ENCODE data around the gene DDRGK1.
"Not testable (repeated sequence)": the region's sequence is repeated elsewhere in the genome, so short reads cannot be mapped to it uniquely, and the experiment has no call there.

Gene DDRGK1

DNA sequence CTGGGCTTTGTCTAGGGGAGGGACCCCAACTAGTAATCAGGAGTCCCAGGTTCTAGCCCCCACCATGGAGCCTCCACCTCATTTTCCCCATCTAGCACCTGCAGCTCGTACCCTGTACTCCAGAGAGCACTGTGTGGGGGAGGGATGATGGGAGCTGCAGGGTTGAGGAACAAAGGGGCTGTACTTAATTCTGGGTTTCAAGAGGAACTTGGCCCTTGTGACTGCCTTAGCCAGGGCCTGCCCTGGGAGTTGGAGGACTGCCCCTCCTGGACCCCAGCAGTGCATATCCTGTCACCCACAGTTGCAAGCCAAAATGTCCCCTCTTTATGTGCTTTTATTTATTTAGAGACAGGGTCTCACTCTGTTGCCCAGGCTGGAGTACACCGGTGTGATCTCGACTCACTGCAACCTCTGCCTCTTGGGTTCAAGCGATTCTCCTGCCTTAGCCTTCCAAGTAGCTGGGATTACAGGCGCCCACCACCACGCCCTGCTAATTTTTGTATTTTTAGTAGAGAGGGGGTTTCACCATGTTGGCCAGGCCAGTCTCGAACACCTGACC lies 11.0 kb upstream of the DDRGK1 start:
- DNase-seq = not testable (repeated sequence)

DNA sequence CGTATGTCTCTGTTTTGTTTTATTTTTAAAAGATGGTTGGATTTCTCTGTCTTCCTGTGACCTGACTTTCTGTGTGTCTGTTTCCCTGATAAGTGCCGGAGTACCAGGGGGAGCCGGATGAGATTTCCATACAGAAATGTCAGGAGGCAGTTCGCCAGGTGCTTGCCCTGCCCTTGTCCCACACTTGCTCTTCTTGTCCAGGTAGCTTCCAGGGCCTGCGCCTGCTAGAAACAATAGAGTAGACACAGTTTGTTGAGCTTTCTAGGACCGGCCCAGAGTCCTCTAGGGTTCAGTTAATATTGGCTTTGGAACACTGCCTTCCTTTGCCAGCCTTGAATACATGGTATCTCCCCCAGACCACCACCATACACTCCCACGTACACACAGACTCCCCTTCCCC lies 8.7 kb upstream of the DDRGK1 start:
- DNase-seq = no peak

DNA sequence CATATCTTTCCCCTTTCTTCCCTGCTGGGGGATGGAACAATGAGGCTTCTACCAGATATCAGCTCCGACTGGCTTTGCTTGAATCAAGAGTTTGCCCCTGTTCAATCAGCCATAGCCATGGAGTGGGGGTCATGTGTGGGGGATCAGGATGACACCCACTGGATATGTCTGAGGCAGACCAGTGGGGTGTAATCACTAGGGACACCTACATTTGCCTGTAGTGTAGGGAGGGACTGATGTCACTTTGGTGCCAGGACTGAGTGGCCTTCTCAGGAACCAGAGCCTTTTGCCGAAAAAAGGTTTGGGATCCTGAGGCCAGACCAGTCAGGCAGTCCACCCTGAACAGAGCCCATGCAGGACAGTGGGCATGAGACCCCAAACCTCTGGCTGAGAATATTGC lies 5.9 kb upstream of the DDRGK1 start:
- no peak for DNase-seq

DNA sequence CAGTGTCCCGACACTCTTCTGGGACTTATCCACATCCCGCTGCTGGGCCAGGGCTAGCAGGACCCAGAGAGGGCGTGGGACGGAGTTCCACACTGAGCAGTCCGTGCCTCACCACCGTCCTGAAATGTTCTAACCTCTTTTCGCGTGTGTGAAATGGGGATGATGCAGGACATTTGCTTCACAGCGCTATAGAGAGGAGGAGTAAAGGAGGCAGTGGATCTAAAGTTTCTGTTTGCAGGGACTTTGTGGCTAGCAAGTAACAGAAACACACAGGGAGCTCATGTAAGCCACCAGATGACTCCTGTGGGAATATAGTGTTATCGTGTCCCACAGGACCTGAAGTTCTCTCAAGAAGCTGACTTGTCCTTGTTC lies 5.5 kb upstream of the DDRGK1 start:
- DNase-seq = peak in 1 of 5 experiments; percentile 15

DNA sequence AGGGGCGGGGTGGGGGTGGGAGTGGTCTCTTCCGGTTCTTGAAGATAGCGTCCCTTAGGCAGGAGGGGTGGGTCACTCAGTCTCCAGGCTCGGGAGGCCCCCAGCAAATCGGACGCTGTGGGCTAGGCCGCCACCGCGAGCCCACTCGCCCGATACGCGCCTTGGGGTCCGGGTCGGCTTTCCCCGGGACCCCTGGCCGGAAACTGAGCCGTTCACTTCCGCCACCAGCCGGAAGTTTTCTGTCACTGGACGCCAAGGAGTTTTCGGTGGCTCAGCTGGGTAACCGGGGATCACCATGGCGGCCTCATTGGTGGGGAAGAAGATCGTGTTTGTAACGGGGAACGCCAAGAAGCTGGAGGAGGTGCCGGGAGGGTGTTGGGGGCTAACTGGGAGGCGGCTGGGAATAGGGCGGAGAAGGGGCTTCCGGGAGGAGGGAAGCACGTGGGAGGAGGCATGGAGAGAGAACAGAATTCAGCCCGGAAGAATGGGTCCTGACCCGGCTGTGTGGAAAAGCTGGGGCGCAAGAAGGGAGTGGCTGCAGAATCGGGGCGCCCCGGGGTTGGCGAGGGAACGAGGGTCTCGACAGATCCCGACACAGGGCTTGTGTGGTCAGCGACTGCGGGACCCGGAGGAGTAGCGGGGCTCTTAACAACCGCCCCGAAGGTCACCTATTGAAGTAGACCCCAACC lies 4.9 kb upstream of the DDRGK1 start, which contains the start of gene ITPA:
Gene ITPA, plus strand, starts transcription at position 242 of the 689 bp plus-strand sequence. Its CDS starts 54 bp downstream, at position 296.
- peak; percentile 22 to 78 (median 48) for DNase-seq

DNA sequence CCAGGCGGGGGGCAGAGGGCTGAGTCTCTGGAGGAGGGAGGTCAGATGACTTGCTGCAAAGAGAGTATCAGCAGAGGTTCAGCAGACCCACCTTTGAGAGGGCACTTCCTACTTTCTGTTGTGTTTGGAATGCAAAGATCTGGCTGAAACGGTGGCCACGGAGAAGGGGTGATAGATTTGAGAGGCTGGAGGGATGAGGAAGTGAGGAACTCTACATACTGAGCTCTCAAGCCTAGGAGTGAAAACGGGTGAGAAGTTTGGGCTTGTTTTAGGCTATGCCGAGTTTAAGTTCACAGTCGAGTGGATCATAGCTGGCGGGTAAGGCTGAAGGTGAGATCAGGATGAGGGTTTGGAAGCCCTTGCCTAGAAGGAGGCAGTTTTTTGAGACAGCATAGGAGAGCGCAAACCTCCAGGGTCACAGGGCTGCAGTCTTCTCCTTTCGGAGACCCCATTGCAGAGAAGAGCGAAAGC lies 4.3 kb upstream of the DDRGK1 start:
- DNase-seq = no peak

DNA sequence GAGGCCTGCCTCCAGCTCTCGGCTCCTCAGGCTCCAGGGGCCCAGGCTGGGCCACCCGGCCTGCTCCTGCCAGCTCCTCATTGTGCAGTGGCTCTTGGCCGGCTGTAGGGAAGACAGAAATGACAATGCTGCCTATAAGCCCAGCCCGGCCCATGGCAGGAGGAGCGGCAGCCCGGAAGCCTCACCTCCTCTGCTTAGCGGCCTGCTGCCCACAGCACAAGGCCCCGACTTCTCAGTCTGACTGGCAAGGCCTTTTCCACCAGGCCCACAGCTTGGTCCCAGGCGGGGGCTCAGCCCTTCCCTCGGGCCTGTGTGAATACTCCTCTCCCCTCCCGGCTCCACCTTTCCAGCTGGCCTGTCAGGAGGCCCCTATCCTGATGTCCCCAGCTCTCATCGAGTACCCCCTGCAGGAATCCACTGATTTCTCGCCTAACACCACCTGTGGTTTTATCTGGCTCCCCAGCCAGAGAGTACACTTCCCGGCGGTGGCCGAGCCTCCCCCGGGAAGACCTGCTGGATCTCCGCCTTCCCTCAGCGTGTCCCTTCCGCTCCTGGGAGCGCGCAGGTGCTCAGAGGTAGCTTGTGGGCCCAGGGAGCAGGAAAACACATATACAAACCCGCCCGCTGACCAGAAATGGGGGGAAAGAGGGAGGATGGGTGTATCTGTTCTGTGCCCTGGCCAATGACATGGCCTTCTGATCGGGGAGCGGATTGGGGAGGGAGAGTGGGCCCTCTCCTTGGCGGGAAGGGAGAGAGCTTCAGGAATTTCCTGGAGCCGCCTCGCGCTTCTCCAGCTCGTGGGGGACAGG lies 963 bp downstream of the DDRGK1 start:
- DNase-seq = peak in 4 of 5 experiments; percentile 12 to 59 (median 18)

DNA sequence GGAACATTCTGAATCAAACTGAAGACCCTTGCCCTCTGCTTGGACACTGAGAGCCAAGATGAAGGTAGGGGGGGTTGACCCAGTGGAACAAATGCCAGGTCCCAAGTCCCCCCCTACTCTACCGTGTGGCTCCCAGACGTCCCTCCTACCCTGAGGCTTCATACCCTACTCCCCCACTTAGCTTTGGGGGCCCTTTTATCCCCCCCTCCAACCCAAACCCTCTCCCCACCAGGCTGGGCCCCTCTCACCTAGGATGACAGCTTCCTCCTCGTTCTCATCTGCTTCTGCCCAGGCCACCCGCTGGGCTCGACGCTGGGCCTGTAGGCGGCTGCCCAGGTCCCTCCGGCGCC lies 1.5 kb downstream of the DDRGK1 start:
- DNase-seq = no peak

DNA sequence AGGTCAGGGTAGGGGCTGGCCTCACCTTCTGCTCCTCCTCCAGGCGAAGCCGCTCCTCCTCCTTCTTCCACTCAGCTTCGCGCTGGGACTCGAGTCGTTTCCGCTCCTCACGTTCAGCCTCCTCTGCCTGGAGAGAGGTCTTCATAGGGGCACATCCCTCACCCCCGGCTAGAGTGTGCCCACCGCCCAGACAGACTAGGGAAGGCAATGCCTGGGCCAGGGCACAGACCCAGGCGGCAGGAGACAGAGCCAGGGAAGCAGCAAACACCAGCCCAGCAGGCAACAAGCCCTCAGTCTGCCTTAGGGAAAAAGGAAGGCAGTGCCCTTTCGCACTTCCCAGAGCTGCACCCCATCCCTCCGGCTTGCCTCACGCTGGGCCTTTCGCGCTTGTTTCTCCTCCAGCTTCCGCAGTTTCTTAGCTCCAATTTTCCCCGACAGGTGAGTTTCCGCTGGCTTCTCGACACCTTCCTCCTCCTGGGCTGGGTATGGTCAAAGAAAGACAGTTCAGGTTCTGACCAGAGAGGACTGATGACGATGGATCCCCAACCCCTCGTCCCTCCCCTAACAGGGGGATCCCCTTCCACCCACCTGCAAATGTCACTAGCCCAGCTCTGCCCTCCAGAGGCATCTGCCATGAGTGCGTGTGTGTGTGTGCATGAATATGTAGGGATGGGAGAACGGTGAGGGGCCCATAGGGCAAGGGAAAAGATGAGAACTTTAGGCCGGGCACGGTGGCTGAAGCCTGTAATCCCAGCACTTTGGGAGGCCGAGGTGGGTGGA lies 4.3 kb downstream of the DDRGK1 start:
- DNase-seq = no peak

DNA sequence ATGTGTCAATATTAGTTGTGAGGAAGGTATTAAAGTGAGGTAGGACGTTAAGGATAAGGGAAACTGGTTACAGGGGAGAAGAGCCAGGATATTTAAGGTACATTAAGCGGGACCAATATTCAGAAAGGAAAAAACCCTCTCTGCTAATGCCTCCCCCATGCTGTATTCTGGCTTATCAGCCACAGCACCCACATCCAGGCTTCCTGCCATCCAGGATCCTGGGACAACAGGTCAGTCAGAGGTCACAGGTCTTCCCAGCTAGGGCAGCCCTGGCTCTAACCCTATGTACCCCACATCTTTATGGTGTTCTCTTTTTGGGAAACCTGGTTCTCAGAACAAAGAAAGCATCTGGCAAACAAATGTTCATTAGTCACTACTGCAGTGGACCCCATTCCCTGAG lies 5.3 kb downstream of the DDRGK1 start:
- no peak for DNase-seq

DNA sequence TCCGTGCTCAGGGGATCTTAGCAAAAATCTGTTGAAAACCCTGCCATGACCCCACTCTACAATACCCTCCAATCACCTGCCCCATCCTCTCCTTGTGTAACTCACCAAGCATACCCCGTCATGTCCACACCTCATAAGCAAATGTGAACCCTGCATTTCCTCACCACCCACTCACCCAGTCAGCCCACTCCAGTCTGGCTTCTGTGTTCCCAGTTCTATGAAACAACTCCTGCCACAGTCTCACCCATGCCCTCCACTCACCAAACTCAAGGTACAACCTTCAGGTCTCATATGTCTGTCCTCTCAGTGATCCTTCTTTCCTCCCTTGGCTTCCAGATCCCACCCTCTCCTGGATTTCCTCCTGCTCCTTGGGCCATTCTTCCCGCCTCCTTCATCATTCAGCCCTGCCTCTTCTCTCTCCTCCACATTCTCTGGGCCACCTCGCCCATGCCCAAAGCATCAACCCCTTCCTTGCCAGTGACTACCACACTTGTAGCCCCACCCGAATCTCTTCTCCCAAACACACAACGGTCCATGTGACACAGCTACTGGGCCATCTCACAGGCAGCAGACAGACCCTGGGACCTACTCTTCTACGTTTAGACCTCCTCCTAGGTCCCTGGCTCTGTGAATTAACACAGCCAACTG lies 8.8 kb downstream of the DDRGK1 start:
- no peak for DNase-seq

DNA sequence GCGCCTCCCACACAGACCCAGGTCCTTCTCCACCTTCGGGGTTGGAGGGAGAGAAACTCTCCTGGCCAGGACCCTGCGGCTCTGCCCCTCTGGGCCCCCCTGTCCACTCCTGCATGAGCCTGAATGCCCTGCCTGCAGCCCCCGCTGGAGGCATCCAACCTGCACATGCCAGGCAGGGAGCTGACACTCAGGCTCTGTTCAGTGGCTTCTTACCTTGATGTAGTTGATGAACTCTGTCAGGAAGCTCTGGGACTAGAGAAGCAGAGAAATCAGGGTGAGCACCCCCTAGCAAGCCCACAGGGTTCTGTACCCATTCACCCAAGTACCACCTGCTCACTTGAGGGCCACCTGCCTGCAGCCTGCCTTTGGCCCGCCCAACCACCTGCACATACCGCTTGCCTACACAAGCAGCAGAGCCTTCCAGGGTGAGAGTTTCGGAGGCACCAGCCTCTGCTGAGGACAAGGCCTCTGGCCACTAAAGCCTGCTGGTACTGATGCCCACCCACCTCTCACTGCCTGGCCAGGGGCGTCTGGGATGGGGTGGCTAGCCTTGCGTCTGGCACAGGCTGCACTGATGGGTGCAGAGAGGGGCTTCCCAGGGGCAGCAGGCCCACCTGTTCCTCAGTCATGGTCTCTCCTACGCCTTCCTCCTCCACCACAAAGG lies 9.7 kb downstream of the DDRGK1 start:
- DNase-seq = no peak

DNA sequence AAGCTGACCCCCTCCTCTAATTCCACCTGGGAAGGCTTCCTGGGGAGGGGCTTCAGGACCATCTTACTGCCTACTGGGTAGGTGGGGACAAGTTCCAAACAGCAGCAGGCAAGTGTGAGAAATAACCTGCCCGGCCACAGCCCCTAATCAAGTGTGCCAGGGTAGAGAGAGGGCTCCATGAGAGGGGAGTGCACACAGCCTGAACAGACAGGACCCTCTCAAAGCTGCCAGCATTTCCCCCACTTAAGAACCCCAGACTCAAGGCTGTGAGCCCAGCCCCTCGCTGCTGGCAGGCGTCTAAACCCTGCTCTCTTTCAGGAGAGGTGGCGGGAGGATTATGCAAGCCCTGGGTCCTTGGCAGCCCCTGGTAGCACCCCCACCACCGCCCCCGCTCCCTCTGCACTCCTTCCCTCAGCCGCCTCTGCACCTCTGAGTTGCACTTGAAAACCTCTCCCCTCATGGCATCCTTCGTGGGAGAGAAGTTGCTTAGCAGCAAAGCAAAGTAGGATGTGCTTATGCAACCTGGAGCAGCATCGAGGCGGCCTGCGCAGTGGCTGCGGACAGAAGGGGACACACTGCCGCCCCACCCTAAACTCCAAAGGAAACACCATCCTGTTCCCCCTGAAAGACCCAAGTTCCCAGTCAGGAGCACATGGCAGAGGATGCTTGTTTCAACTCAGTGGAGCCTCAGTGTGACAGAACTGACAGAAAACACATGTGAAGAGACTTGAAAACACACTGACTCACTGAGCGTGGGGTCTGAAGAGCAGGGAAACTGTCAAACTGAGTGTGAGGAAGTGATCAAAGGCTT lies 10.5 kb downstream of the DDRGK1 start:
- no peak for DNase-seq

DNA sequence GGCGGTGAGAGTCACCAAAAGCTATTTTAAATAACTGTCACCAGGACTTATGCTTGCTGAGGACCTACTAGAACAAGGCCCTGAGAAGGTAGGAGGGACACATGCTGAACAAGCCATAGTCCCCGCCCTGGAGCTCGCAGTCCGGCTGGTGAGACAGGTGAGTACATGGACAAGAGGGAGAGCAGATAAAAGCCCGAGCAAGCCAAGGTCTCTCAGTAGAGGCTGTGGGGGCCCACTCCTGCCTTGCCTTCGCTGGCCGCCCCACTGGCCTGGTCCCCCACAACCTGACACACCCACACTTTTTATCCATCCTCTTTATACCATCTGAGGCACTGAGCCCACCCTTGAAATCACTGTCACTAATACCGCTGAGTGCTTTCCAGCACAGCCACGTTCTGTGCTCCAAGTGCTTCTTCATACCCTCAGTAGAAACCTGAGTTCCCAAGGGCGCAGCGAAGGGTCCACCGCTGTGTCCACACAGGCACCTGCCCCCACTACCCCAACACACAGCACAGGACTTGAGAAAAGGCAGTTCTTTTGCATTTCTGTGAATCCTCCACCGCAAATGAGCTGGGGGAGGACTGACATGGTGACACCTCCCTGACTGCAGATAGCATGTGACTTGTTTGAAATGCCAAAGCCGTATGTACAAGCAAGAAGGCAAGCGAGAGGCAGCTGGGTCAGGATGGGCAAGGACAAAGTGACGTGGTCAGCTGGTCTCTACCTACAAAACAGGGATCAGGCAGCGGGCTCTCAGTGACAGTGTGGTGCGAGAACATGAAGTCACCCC lies 12.1 kb downstream of the DDRGK1 start:
- DNase-seq = no peak

DNA sequence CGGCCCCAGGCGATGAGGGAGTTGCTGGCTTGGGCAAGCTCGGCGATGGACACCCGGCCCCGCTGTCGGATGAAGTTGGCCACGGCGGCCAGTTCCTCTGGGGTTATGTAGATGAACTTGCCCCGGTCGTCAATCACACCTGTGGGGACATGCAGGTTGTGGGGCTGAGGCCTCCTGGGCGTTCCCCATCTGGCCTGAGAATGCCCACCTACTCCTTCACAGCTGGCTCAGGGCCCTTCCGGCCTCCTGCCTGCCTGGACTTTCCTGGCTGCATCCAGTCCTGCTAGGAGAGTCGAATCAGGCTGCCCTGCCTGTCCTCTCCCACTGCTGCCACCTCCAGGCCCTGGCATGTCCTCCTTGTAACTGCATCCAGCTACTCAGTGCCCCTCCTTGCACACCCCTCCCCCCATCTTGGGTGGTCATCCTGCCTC lies 13.8 kb downstream of the DDRGK1 start:
- no peak for DNase-seq

DNA sequence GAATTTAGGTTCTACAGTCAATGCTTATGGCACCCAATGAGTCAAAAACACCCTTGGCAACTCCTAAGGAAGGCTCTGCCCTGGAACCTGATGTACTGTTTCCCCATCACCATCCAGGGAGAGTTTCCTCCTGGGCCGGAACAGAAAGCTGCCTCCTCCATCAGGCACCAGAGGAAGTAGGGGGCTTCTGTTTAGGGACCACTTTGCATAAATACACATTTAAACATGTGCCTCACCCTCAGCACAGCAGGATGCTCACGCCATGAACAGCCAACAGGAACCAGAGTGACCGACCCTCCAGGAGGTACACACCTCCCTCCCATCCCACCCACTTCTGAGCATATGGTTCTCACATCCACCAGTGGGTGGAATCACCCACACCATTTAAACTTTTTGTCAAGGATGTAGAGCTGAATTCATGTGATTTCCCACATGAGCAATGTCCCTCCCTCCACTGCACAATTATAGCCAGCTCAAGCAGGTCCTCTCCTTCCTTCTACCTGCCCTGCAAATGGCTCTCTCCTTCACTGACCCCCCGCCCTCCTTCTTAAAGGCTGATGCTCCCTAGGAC lies 14.8 kb downstream of the DDRGK1 start:
- no peak for DNase-seq

DNA sequence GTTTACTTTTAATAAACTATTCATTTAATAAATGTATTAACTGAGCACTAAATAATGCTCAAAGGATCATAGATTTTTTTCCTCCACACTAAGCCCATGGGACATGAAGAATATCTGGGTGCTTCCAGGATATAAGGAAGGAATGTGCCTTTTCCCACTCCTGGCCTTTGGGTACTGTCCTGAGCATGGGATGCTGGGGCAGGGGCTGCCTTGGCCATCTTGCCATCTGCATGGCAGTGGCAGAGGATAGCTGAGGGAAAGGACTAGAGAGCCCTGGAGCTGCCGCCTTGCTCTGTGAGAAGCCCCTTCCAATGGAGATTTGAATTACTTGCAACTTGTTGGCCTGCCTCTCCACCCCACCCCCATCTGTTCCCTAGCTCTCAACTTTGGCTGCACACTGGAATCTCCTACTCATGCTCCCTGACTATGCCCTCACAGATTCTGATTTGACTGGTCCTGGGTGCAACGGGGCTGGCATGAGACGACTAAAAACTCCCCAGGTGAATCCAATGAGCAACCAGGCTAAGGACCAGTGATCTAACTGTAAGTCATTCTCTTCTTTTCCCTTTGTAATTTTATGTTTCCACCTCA lies 15.6 kb downstream of the DDRGK1 start:
- no peak for DNase-seq

DNA sequence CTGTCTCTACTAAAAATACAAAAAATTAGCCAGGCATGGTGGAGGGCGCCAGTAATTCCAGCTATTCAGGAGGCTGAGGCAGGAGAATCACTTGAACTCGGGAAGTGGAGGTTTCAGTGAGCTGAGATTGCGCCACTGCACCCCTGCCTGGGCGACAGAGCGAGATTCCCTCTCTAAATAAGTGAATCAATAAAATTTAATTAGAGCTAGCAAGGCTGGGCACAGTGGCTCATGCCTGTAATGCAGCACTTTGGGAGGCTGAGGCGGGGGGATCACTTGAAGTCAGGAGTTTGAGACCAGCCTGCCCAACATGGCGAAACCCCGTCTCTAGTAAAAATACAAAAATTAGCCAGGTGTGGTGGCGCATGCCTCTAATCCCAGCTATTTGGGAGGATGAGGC lies 16.6 kb downstream of the DDRGK1 start:
- not testable (repeated sequence) for DNase-seq

DNA sequence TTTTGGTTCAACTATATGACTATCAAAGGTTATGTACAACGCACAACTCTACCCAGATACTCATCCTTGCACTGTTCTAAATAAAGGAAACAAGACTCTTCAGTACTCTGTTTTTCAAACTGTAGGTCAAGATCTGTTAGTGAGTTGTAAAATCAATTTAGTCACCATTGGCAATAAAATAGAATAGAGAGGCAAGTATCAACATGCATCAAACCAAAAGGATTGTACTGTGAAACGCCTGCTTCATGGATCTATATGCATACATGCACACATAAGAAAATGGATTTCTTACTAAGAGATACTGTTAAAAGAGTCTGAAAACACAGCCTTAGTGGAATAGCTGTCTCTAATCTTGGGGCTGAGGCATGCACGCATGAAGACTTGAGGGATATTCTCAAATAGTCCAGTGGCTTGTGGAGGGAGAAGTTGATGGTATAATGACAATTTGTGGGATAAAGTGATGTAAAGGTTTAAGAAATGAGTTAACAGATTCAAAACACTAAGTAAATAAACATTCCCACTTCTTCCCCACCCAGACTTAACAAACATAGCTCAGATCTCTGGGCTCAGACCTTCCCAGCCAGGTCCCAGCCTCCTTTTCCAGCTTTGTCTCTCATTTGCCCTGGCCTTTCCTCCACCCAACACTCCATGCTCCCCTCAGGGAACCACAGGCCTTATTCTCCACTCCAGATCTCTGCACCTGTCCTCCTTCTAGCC lies 20.4 kb downstream of the DDRGK1 start:
- no peak for DNase-seq

All from T-helper 2 cell (primary cell).